HG02938 (cell line): ENCODE measurements around the gene LIMS2.

Source experiments
- ATAC-seq: cut with Tn5 transposase; IDR thresholded peaks from one replicate; pipeline ENCODE4 v1.9.1; 2021; ENCODE audit warnings: mild to moderate bottlenecking, moderate library complexity; ENCODE audit not compliant: unreplicated experiment

The LIMS2 gene

GRCh38 chr2:127701651-127702394 lies 26.5 kb upstream of the LIMS2 start:
- peak; percentile 53 for ATAC-seq

- peak; percentile 68 for ATAC-seq
Observed at GRCh38 chr2:127701193-127701650, 25.9 kb upstream of the LIMS2 start, which contains the start of gene SFT2D3. SFT2D3 (plus strand) TSS chr2:127701497; CDS start chr2:127701529, 32 bp downstream.

GRCh38 chr2:127700527-127701192 lies 25.3 kb upstream of the LIMS2 start:
- ATAC-seq, result peak; percentile 60

GRCh38 chr2:127698553-127699355 lies 23.4 kb upstream of the LIMS2 start:
- ATAC-seq, result no peak

GRCh38 chr2:127697482-127698180 lies 22.3 kb upstream of the LIMS2 start:
- no peak for ATAC-seq

- ATAC-seq, result no peak
Observed at GRCh38 chr2:127695491-127696472, 20.5 kb upstream of the LIMS2 start.

- no peak for ATAC-seq
Observed at GRCh38 chr2:127694986-127695385, 19.7 kb upstream of the LIMS2 start.

GRCh38 chr2:127690696-127691095 lies 15.4 kb upstream of the LIMS2 start:
- ATAC-seq, result no peak

GRCh38 chr2:127688405-127688804 lies 13.1 kb upstream of the LIMS2 start:
- ATAC-seq, result no peak

- ATAC-seq, result no peak
Observed at GRCh38 chr2:127685410-127686080, 10.2 kb upstream of the LIMS2 start.

- ATAC-seq, result no peak
Observed at GRCh38 chr2:127683757-127684156, 8.4 kb upstream of the LIMS2 start.

- no peak for ATAC-seq
Observed at GRCh38 chr2:127683056-127683455, 7.7 kb upstream of the LIMS2 start.

- no peak for ATAC-seq
Observed at GRCh38 chr2:127681976-127682857, 6.9 kb upstream of the LIMS2 start.

GRCh38 chr2:127681288-127681804 lies 6.0 kb upstream of the LIMS2 start:
- ATAC-seq, result no peak

GRCh38 chr2:127680706-127681287 lies 5.5 kb upstream of the LIMS2 start:
- no peak for ATAC-seq

GRCh38 chr2:127679680-127680361 lies 4.5 kb upstream of the LIMS2 start:
- ATAC-seq, result no peak

GRCh38 chr2:127678991-127679390 lies 3.7 kb upstream of the LIMS2 start:
- ATAC-seq, result no peak
